ENCODE measurements around the gene SIAH1.

DNA sequence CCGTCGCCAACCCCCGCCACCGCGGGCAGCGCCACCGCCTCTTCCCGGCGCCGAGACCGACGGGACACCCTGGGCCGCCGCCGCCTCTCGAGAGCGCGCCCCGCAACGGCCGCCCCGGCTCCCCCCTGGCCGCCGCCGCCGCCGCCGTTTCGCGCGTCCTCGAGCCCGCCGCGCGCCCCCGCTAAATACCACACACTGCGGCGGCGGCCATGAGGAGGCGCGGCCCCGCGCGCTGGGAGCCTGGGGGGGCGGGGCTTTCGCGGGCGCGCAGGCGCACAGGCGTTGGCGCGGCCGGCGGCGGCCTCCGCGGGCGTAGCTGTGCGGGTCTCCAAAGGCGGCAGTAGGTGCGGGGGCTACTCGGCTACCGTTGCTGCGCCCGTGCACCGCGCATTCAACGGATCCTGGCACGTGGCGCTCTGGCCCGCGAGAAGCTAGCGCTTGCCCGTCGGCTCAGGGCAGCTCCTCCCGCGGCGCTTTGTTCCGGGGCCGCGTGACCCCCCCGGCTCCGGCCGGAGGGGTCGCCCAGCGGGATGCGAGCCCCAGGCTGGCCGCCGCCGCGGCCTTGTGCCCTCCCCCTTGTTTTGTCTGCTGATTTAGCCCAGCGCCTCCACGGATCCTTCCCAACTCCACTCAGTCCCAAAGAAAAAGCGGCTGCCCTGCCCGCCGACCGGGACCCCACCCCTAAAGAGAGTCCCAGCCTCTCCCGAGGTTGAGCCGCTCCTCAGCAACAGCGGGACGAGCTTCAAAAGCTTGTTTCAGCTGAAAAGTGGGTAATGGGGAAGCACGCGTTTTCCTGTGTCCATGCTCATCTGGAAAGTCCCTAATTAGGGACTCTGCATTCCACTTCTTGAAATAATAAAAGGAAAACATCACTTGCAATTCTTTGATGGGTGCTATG is at the start of gene SIAH1:
- TF ChIP-seq, protein P1, sequence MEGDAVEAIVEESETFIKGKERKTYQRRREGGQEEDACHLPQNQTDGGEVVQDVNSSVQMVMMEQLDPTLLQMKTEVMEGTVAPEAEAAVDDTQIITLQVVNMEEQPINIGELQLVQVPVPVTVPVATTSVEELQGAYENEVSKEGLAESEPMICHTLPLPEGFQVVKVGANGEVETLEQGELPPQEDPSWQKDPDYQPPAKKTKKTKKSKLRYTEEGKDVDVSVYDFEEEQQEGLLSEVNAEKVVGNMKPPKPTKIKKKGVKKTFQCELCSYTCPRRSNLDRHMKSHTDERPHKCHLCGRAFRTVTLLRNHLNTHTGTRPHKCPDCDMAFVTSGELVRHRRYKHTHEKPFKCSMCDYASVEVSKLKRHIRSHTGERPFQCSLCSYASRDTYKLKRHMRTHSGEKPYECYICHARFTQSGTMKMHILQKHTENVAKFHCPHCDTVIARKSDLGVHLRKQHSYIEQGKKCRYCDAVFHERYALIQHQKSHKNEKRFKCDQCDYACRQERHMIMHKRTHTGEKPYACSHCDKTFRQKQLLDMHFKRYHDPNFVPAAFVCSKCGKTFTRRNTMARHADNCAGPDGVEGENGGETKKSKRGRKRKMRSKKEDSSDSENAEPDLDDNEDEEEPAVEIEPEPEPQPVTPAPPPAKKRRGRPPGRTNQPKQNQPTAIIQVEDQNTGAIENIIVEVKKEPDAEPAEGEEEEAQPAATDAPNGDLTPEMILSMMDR (conservative IDR thresholded peaks at IDR 0.05 in 1 of 2, IDR thresholded peaks at IDR 0.05 in 1 of 2; ENCODE audit: extremely low read depth in 1 of 2, insufficient read depth in 1 of 2, low read depth in 1 of 2, low read length in 2 of 2): no peak
- no peak for TF ChIP-seq EZH2 (IDR thresholded peaks at IDR 0.05; ENCODE audit: borderline replicate concordance, low read length)

All from mammary epithelial cell (primary cell).